ENCODE measurements around the gene PHLDB3.
"Not testable (repeated sequence)": the region's sequence is repeated elsewhere in the genome, so short reads cannot be mapped to it uniquely, and the experiment has no call there.

The PHLDB3 gene

DNA sequence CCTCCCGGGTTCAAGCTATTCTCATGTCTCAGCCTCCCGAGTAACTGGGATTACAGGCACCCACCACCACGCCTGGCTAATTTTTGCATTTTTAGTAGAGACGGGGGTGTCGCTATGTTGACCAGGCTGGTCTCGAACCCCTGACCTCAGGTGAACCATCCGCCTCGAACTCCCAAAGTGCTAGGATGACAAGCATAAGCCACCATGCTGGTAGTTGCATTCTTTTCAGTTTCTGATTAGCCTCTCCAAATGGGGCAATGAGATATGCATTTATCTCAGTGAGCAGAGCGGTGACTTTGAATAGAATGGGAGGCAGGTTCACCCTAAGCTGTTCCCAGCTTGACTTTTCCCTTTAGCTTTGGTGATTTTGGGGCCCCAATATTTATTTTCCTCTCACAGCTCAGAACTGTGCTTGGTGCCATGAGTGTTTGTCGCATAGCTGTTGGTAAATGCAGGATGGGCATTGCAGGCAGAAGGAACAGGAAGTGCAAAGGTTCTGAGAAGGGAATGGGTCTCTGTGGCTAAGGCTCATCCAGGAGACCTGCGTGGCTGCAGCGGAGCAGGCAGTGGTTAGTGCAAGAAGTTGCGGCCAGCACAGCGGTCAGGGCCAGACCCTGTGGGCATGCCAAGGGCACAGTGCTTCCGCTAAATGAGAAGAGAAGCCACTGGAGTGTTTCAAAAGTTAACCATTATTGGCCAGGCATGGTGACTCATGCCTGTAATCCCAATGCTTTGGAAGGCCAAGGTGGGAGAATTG, 59.8 kb downstream of the PHLDB3 start:
- no peak for DNase-seq (ENCODE audit: low spot score)

- DNase-seq (ENCODE audit: low spot score): not testable (repeated sequence)
These were observed 60.5 kb downstream of the PHLDB3 start for GRCh38 chr19:43444091-43444490.

DNA sequence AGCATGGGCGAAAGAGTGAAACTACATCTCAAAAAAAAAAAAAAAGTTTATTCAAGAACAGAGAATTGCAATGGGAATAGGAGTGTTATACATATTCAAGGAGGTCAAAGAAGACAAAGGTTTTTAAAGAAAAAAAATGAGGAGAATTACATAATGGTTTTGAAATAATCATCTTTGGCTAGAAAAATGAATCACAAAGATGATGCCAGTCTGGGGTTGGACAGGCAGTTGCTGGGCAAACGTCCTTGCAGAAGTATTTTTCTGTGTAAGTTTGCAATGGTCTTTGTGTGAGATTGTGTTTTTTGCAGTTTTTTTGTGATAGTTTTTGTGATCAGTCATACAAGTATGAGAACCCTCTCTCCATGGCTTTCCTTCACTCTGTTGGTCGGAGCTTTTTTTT, 62.8 kb downstream of the PHLDB3 start:
- DNase-seq (ENCODE audit: low spot score): no peak

- no peak for DNase-seq (ENCODE audit: low spot score)
These were observed 64.9 kb downstream of the PHLDB3 start for GRCh38 chr19:43439709-43440063.

- DNase-seq (ENCODE audit: low spot score): no peak
These were observed 65.4 kb downstream of the PHLDB3 start for GRCh38 chr19:43439032-43439708.

GRCh38 chr19:43438291-43439031, 66.1 kb downstream of the PHLDB3 start:
- DNase-seq (ENCODE audit: low spot score): no peak

- no peak for DNase-seq (ENCODE audit: low spot score)
These were observed 66.8 kb downstream of the PHLDB3 start for GRCh38 chr19:43437712-43438111.

DNA sequence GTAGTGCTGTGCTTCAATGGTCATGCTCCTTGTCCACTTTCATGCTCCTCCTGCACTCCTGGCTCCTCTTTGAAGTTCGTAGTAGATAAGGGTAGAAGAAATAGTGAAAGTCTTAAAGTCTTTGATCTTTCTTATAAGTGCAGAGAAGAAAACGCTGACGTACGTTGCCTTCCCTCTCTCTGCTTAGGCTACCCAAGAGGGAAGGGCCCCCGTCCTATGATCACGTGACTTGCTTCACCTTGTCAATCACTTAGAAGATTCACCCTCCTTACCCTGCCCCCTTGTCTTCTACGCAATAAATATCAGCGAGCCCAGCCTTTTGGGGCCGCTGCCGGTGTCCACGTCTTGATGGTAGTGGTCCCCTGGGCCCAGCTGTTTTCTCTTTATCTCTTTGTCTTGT, 67.3 kb downstream of the PHLDB3 start:
- DNase-seq (ENCODE audit: low spot score): not testable (repeated sequence)

DNA sequence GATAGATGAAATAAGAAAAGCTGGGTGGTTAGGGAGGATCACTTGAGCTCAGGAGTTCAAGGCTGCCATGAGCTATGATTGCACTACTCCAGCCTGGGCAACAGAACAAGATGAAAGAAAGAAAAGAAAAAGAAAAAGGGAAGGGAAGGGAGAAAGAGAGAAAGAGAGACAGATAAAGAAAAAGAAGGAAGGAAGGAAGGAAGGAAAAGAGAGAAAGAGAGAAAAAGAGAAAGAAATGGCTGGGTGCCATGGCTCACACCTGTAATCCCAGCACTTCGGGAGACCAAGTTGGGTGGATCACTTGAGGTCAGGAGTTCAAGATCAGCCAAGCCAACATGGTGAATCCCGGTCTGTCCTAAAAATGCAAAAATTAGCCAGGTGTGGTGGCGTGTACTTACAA, 68.8 kb downstream of the PHLDB3 start:
- no peak for DNase-seq (ENCODE audit: low spot score)

- DNase-seq (ENCODE audit: low spot score): no peak
These were observed 70.9 kb downstream of the PHLDB3 start for GRCh38 chr19:43433689-43434088.

- DNase-seq (ENCODE audit: low spot score): no peak
These were observed 71.2 kb downstream of the PHLDB3 start for GRCh38 chr19:43433358-43433673.

GRCh38 chr19:43430976-43431375, 73.6 kb downstream of the PHLDB3 start:
- no peak for DNase-seq (ENCODE audit: low spot score)

- no peak for DNase-seq (ENCODE audit: low spot score)
These were observed 74.3 kb downstream of the PHLDB3 start for GRCh38 chr19:43430142-43430710.

DNA sequence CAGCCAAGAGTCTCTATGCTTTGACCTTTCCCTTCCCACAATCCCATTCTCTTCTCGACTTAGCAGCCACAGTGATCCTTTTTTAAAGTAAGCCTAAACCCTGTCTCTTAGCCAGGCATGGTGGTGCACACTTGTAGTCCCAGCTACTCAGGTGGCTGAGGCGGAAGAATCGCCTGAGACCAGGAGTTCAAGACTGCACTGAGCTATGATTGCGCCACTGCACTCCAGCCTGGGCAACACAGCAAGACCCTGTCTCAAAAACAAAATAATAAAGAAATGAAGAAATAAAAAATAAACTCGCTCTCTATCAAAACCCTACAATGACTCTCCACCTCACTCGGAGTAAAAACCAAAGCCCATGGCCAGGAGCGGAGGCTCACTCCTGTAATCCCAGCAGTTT, 75.2 kb downstream of the PHLDB3 start:
- DNase-seq (ENCODE audit: low spot score): no peak

- no peak for DNase-seq (ENCODE audit: low spot score)
These were observed 78.8 kb downstream of the PHLDB3 start for GRCh38 chr19:43425567-43426392.

All from hematopoietic multipotent progenitor cell treated with erythropoietin and hydrocortisone succinate and interleukin-3 and kit ligand, for 17 days (in vitro differentiated cells).